GM19035 (cell line): ENCODE results near the gene KIF6.

Experiments
- ATAC-seq: cut with Tn5 transposase; IDR thresholded peaks from one replicate; pipeline ENCODE4 v1.9.1; 2021; ENCODE audit not compliant: unreplicated experiment

KIF6 gene

GRCh38 chr6:39666706-39667489 lies 58.3 kb downstream of the KIF6 start:
- no peak for ATAC-seq

DNA sequence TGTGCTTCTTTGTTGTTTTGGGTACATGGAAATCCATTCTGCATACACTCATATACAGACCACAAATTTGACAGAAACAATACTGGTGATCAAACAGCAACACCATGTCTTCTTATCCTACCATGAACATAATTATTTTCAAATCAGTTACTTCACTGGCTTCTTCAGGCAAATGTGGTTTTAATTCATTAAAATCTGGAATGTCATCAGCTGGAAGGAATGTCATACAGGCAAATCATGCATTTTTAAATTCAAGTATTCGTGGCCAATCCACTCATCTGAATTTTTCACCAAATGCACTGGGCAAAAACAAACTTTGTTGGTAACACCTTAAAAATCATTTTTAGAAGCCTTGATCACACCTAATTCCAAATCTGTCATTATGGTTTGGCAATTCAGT lies 59.3 kb downstream of the KIF6 start:
- no peak for ATAC-seq

DNA sequence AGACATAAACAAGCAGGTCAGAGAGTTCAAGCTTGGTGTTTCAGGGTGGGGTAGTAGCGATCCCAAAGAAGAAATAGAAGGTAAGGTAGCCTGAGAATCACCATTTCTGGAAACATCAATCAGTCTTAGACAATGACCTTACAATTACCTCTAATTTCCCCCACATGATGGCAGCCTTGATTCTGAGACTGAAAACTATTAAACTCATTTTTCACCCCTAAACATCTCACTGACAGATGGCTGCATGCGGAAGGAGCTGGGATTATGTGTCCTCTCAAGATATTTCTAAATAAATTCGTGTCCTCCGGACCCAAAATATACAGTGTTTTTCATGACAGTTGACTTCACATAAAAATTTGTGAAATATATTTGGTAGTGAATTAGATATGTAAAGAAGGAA lies 61.0 kb downstream of the KIF6 start:
- no peak for ATAC-seq

- ATAC-seq, result no peak
These were observed 67.7 kb downstream of the KIF6 start for GRCh38 chr6:39657355-39658135.

DNA sequence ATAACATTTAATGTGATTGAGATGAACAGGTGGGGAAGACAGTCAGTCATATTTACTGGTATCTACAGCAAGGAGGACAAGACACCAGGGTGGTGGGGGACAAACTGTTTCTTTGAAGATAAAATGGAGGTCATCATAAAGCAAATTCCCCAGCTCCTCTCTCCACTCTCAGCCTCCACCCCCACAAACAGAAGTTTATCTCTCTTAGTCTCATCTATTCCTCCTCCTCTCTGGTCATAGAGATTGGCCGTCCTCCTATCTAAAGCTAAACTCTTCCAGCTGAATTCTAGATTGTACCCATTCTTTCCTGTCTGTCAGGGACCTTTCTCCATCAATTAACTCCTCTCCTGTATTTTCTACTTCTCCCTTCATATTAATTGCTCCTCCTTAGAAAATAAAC lies 71.1 kb downstream of the KIF6 start:
- no peak for ATAC-seq

GRCh38 chr6:39653612-39654011 lies 71.6 kb downstream of the KIF6 start:
- no peak for ATAC-seq

DNA sequence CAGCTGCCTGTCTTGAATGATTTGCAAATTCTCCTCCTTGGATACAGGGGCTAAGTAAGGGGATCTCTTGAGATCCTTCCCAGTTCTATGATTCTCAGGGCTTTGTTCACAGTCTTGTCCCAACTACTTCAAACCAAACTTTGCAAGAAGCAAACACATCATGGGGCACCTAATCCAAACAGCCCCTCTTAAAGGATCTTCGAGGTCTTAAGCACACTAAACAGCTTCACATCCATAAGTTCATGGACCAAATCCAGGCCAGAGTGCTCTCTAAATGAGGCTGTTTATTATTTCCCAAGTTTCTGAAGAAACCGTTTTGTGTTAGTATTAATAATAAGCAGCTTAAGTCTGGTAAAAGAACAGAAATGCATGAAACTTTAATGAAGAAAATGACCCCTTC lies 75.2 kb downstream of the KIF6 start:
- ATAC-seq, result no peak

GRCh38 chr6:39646751-39647420 lies 78.3 kb downstream of the KIF6 start:
- ATAC-seq, result no peak

DNA sequence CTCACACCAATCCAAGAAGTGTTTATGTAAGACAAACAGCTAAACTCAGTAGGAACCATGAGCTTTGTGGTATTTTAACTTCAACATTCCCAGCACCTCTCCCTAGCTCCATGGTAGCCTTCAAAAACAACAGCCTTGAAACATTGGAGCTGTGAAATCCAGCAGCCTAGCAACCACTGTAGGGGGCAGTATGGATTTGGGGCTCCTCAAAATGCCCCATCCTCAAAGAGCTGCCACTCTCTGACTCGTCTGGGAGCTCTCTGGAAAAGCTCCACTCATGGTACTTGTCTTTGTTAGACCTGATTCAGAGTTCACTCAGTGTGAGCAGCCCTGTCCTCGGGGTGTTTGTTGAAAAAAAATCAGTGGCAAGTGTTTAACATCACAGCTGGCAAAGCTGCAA lies 82.9 kb downstream of the KIF6 start:
- ATAC-seq, result no peak

- ATAC-seq, result no peak
These were observed 86.9 kb downstream of the KIF6 start for GRCh38 chr6:39638126-39638822.

DNA sequence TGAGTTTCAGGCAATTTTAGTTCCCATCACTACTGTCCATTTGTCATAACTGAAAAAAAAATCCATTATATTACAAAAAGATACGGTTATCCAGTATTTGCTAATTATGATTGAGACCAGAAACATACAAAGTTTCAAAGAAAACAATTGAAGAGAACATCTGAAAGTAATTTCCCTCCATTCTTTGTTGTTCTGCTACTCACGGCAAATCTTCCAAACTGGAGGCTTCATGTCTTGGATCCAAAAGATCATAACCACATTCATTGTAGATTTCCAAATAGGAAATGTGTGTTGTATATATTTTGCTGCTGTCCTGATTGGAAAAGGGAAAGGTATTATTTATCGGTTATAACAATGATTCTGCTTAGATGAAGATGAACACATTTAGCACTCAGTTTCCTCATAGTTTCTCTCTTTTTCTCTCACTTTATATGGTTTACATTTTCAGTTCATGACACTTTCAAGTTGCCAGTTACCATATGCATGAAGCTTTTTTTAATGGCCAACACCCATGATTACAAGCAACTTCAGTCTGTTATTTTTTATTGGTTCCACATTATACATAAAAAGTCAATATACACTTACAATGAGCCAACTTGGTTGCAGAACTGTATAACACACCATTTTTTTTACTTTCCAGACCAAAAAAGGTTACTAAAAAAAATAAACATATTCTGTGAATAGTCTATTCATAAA lies 90.4 kb downstream of the KIF6 start:
- ATAC-seq, result no peak

- ATAC-seq, result no peak
These were observed 100.0 kb downstream of the KIF6 start for GRCh38 chr6:39625209-39625608.

DNA sequence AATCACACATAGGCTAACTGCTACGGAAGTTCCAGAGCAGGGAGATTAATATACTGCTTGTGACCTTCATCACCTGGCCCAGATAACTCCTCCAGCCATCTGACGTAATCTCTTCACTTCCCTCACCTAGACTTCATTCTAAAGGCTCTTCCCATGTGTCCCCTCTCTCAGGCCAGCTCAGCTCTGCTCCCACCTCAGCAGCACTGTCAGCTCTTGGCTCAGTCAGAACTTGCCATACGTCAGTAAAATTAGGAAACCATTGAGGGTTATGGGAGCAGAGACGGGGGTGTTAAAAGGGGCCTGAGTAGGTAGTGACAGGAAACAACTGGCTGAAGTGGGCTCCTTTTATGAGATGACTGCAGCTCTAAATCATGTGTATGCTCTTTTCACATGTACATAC lies 101.5 kb downstream of the KIF6 start:
- ATAC-seq, result no peak

- no peak for ATAC-seq
These were observed 107.7 kb downstream of the KIF6 start for GRCh38 chr6:39617520-39617919.

DNA sequence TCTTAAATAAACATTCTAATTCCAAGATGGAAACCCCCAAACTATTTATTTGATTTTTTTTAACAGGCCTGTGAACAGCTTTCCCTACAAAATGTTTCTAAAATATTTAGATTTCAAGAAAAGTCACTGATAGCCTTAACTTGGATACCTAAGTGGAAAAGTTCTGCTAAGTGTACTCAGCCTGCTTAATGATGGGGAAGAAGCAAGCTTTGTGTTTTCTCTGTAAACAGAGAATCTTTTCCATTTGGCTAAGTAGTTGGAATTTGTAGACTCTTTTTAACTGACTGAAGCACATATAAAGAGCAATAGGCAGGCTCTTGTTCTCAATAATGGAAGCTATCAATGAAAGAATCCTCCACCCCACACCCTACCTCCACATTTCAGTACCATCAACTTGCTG lies 108.2 kb downstream of the KIF6 start:
- ATAC-seq, result no peak

GRCh38 chr6:39615622-39616021 lies 109.6 kb downstream of the KIF6 start:
- ATAC-seq, result no peak

- ATAC-seq, result no peak
These were observed 110.7 kb downstream of the KIF6 start for GRCh38 chr6:39614393-39614950.

DNA sequence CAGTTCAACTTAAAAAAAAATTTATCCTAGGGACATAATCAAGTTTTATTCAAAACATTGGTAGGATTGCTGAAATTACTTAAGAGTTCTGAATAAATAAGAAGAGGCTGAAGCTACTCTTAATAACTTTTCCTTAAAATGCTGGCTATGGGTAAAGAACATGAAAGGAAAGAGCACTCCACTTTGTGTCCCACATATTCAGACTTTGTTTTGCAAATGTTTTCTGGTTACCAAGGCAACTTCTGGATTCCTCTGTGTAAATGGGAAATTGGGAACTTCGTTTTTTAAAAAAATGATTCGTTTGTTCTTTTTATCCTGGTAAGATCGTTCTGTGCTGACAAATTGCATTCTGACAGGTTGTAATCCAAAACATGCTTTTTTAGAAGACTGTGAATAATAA lies 115.0 kb downstream of the KIF6 start:
- ATAC-seq, result no peak

DNA sequence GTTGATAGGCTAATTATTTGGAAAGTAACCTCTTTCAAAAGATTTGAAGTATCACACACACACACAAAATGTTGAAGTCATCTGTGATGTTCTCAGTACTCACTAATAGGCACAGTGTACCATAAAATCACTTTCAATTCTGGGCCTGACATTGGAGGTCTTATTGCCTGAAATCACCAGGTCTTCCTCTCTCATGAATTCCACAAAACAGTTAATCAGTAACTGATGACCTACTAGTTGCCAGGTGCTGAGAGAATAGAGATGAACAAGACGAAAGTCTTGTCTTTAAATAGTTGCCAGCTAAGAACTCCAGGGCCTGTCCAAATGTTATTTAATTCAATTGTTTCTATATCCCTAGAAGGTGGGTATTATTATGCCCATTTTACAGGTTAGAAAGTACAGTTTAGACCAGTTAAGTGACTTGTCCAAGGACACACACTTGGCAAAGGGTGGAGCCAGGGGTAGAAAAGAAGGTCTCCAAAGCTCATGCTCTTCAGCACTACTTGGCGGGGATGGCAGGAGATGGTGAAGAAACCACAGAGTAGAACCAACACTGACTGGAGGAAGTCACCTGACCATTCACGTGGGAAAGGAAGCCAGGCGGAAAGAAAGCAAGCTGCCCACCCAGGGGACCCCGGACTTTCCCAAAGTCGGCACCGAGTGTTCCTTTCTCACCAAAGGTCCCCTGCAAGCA lies 116.4 kb downstream of the KIF6 start:
- ATAC-seq, result peak; percentile 58
